Type B pancreatic cell (in vitro differentiated cells): ENCODE data around the gene ATP8A2. TPM values are rescaled to one million over a fixed set of nuclear protein-coding genes. Genes with fewer than 3 reads are reported as not detected.
A peak's percentile ranks its signal among the peaks of the same experiment; 100 is the strongest.

Source experiments
- DNase-seq: peaks from one replicate; pipeline ENCODE4 v3.0.0; 2021; ENCODE audit warnings: mixed read lengths; ENCODE audit not compliant: unreplicated experiment; ENCODE audit errors: extremely low spot score
- H3K27ac Mint-ChIP-seq: 2 replicates; pipeline ENCODE4 v1.8.0; 2021; ENCODE audit warnings: mild to moderate bottlenecking, mixed read lengths
- H3K27me3 Mint-ChIP-seq: 2 replicates; pipeline ENCODE4 v1.8.0; 2021; ENCODE audit warnings: mixed read lengths
- H3K36me3 Mint-ChIP-seq: 2 replicates; pipeline ENCODE4 v1.8.0; 2021; ENCODE audit warnings: mixed read lengths
- H3K4me1 Mint-ChIP-seq: one replicate; pipeline ENCODE4 v1.8.0; 2021; ENCODE audit warnings: mixed read lengths; ENCODE audit not compliant: unreplicated experiment
- H3K4me3 Mint-ChIP-seq: 2 replicates; pipeline ENCODE4 v1.8.0; 2021; ENCODE audit warnings: mild to moderate bottlenecking, mixed read lengths
- H3K9me3 Mint-ChIP-seq: 2 replicates; pipeline ENCODE4 v1.8.0; 2021; ENCODE audit warnings: mixed read lengths
- CTCF ChIP-seq: fragments of 200-600 bp; sonication (generic); conservative IDR thresholded peaks from 2 replicates; pipeline ENCODE4 v1.5.0; 2021; ENCODE audit warnings: antibody characterized with exemption, mild to moderate bottlenecking
- total RNA-seq: library from RNA; stranded (reverse); gene quantifications from 2 replicates; pipeline ENCODE4 v1.2.1, GENCODE V29; 2021; ENCODE audit warnings: low replicate concordance

Gene ATP8A2
- total RNA-seq, 1 donor from 2014 or later: 13.8 TPM

- Mint-ChIP-seq H3K27me3 (no peaks in the 10 kb centered on the region), H3K4me3 (no peak overlapping the region), H3K9me3 (no peaks in the 10 kb centered on the region), H3K27ac (no peak overlapping the region), H3K4me1 (peaks cover 43% of the 10 kb centered on the region), H3K36me3 (no peaks in the 10 kb centered on the region)
- no peak for TF ChIP-seq CTCF
- no peak for DNase-seq
Measured at GRCh38 chr13:25708268-25708667, 336.5 kb downstream of the ATP8A2 start.

GRCh38 chr13:25709088-25709487 is 337.3 kb downstream of the ATP8A2 start:
- H3K4me1 Mint-ChIP-seq: peaks cover 41% of the 10 kb centered on the region
- no peaks in the 10 kb centered on the region for H3K36me3 Mint-ChIP-seq
- no peak overlapping the region for H3K27ac Mint-ChIP-seq
- H3K9me3 Mint-ChIP-seq: no peaks in the 10 kb centered on the region
- H3K4me3 Mint-ChIP-seq: no peak overlapping the region
- no peak for DNase-seq
- no peak for TF ChIP-seq CTCF
- H3K27me3 Mint-ChIP-seq: no peaks in the 10 kb centered on the region

- DNase-seq: no peak
- Mint-ChIP-seq H3K9me3 (no peaks in the 10 kb centered on the region), H3K27ac (no peak overlapping the region), H3K27me3 (no peaks in the 10 kb centered on the region), H3K4me3 (no peak overlapping the region), H3K36me3 (no peaks in the 10 kb centered on the region), H3K4me1 (no peaks in the 10 kb centered on the region)
- TF ChIP-seq CTCF: peak; percentile 27
Measured at GRCh38 chr13:25715760-25716159, 344.0 kb downstream of the ATP8A2 start.

- Mint-ChIP-seq H3K4me3 (no peak overlapping the region), H3K4me1 (no peaks in the 10 kb centered on the region), H3K36me3 (no peaks in the 10 kb centered on the region), H3K27me3 (no peaks in the 10 kb centered on the region), H3K27ac (no peak overlapping the region), H3K9me3 (no peaks in the 10 kb centered on the region)
- no peak for TF ChIP-seq CTCF
- no peak for DNase-seq
Measured at GRCh38 chr13:25717666-25718197, 346.0 kb downstream of the ATP8A2 start.

GRCh38 chr13:25719666-25720065 is 347.9 kb downstream of the ATP8A2 start:
- no peak for DNase-seq
- Mint-ChIP-seq H3K36me3 (no peaks in the 10 kb centered on the region), H3K27ac (no peak overlapping the region), H3K9me3 (no peaks in the 10 kb centered on the region), H3K4me1 (no peaks in the 10 kb centered on the region), H3K27me3 (no peaks in the 10 kb centered on the region), H3K4me3 (no peak overlapping the region)
- TF ChIP-seq CTCF: no peak

GRCh38 chr13:25722893-25723292 is 351.1 kb downstream of the ATP8A2 start:
- Mint-ChIP-seq H3K4me1 (peaks cover 3% of the 10 kb centered on the region), H3K4me3 (no peak overlapping the region), H3K9me3 (no peaks in the 10 kb centered on the region), H3K36me3 (no peaks in the 10 kb centered on the region), H3K27ac (no peak overlapping the region), H3K27me3 (no peaks in the 10 kb centered on the region)
- no peak for TF ChIP-seq CTCF
- no peak for DNase-seq
